ENCODE results near the gene GFER. TPM values are rescaled to one million over a fixed set of nuclear protein-coding genes. Genes with fewer than 3 reads are reported as not detected.

The GFER gene
- total and polyA plus RNA-seq, 2 of the 8 experiments (the other 6 are each of a cell fraction or from before 2014, with no cell fraction given): 17.7 to 37.9 TPM

DNA sequence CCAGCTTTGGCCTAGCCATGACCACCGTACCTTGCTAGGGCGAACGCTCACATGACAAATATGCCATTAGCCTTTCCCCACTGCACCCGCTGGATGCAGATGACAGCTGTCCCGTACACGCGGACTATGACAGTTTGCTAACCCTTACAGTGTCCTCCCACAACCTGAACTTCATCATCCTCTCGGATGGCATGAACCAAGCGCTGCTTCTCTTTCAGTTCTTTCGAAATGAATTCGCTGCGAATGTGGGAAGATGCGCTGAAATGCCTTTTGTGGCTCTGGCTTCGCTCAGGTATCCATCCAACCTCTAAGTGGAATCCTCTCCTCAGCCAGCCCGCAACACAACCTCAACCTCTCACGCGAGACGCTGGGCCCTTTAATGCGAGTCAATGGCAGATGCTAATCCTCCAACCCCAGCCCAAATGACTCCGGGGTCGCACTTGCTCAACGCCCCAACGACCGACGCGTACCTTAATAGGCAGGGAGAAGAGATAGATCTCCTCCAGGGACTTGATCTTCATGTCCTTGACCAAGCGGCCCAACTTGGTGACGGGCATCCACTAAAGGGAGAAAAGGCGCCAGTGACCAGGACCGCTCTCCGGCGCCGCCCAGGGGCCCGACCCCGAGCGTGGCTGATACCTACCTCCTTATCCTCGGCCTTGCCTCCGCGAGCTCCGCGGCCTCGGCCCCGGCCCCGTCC lies 20.0 kb upstream of the GFER start:
- Histone ChIP-seq H2BK20ac (ENCODE audit: low read length) (no peak overlapping the region), H3K56ac (replicated peaks; ENCODE audit: insufficient read length, low read depth, low read length) (peak overlapping the region; percentile 93), H3K4ac (replicated peaks; ENCODE audit: insufficient read length, low read depth, low read length) (peak overlapping the region; percentile 74), H4K5ac (ENCODE audit: insufficient read length, low read depth, low read length) (peak overlapping the region; percentile 30), H2AK5ac (ENCODE audit: low read depth, low read length) (no peak overlapping the region; the same call in 1 of the 2 replicates), H3K27ac (ENCODE audit: low read depth, low read length) (peak overlapping the region; percentile 94), H2AFZ (ENCODE audit: low read length) (no peak overlapping the region), H3K9ac (replicated peaks in 1 of 4; ENCODE audit: extremely low read depth in 1 of 4, low read depth in 3 of 4, low read length in 3 of 4) (peak overlapping the region; percentile 90 to 97 (median 93)), H3K23me2 (ENCODE audit: low read depth, low read length) (peaks cover 18% of the 10 kb centered on the region), H3K4me2 (ENCODE audit: insufficient read depth in 1 of 2, low read depth in 2 of 2, low read length in 2 of 2) (peak overlapping the region; percentile 99 to 100), H3K4me1 (replicated peaks in 1 of 4; ENCODE audit: control insufficient read depth in 3 of 4, insufficient read depth in 4 of 4, low read length in 3 of 4) (peaks cover 0 to 22% (median 5%) of the 10 kb centered on the region in 4 experiments; a peak in 5 of 7 replicates), H3K14ac (ENCODE audit: insufficient read length) (peak overlapping the region; percentile 8), H2BK15ac (ENCODE audit: low read length) (no peak overlapping the region), H2BK5ac (ENCODE audit: low read depth, low read length) (peak overlapping the region; percentile 57), H3K27me3 (replicated peaks in 1 of 4; ENCODE audit: control insufficient read depth in 3 of 4, extremely low read depth in 1 of 4, insufficient read depth in 3 of 4, low read length in 3 of 4) (no peaks in the 10 kb centered on the region; a peak in 1 of 7 replicates), H3K23ac (ENCODE audit: insufficient read length) (no peak overlapping the region), H4K8ac (ENCODE audit: extremely low read depth, insufficient read depth, low read length) (peak overlapping the region; percentile 99), H3K79me1 (ENCODE audit: low read depth, low read length) (peaks cover 11% of the 10 kb centered on the region), H3K36me3 (ENCODE audit: control insufficient read depth in 2 of 4, insufficient read depth in 4 of 4, low read length in 3 of 4) (peaks cover 17 to 34% (median 28%) of the 10 kb centered on the region in 4 experiments), H4K20me1 (replicated peaks in 1 of 2; ENCODE audit: control insufficient read depth in 1 of 2, insufficient read depth in 2 of 2, low read length in 2 of 2) (peaks cover 12 to 17% of the 10 kb centered on the region in 2 experiments), H2BK12ac (ENCODE audit: low read depth, low read length) (no peak overlapping the region), H4K91ac (replicated peaks; ENCODE audit: insufficient read length, low read length) (no peak overlapping the region), H2BK120ac (replicated peaks; ENCODE audit: low read depth, low read length) (no peak overlapping the region), H3K9me3 (ENCODE audit: insufficient read depth in 2 of 2, low read depth in 1 of 2, low read length in 1 of 2) (no peaks in the 10 kb centered on the region), H3K18ac (ENCODE audit: extremely low read depth, low read length) (peak overlapping the region; percentile 83; the same call in 1 of the 2 replicates), H3K79me2 (ENCODE audit: control insufficient read depth in 1 of 2, insufficient read depth in 2 of 2, low read length in 2 of 2) (peaks cover 10 to 38% of the 10 kb centered on the region in 2 experiments), H3K4me3 (ENCODE audit: extremely low read depth in 1 of 4, insufficient read depth in 2 of 4, low read depth in 3 of 4, low read length in 4 of 4) (peak overlapping the region; percentile 98 to 99 (median 98))
- FAIRE-seq (no peak), DNase-seq (ENCODE audit: low read depth in 1 of 2, low spot score in 2 of 2) (no peak)
- POLR2A ChIA-PET (ENCODE audit: partially characterized antibody): interaction anchor here (0.6 to 19.8 kb wide), 63 partner anchors 6 to 544 kb away, joined by 3 to 736 read pairs (median 5); partner anchors contain the start of genes EME2, FAHD1, GFER and HAGH
- 6% methylated on average over 26 of the region's 44 CpGs; no CpG with 5 or more reads in 1 of the 2 experiments for WGBS, 2 experiments (ENCODE audit: extremely low coverage in 1 of 2, insufficient coverage in 1 of 2, insufficient read length in 1 of 2, insufficient replicate concordance in 2 of 2, low coverage in 1 of 2, low lambda C conversion rate in 2 of 2, missing lambda C conversion rate in 1 of 2)
- CTCF ChIA-PET (ENCODE audit: partially characterized antibody): interaction anchor here (0.5 to 3.0 kb wide), 6 partner anchors 12 to 97 kb away, joined by 3 to 9 read pairs (median 4); no protein-coding TSS in a partner anchor
- TF ChIP-seq RBBP5 (IDR thresholded peaks at IDR 0.05; ENCODE audit: borderline replicate concordance, low read depth, low read length) (no peak), RFX5 (IDR thresholded peaks at IDR 0.05; ENCODE audit: borderline replicate concordance, low read depth, low read length) (no peak), EP300 (IDR thresholded peaks at IDR 0.05; ENCODE audit: borderline replicate concordance in 1 of 2, low read depth in 2 of 2, low read length in 2 of 2) (no peak), POLR2A (IDR thresholded peaks at IDR 0.05; ENCODE audit: control extremely low read depth in 1 of 2, low read depth in 2 of 2, low read length in 2 of 2) (peak; percentile 30 to 59; a peak in 1 of 3 replicates), RAD21 (IDR thresholded peaks at IDR 0.05 in 1 of 2, conservative IDR thresholded peaks at IDR 0.05 in 1 of 2; ENCODE audit: low read depth in 2 of 2, low read length in 2 of 2) (no peak), FOSL1 (IDR thresholded peaks at IDR 0.05; ENCODE audit: insufficient read depth, low read depth, low read length) (no peak), KDM4A (IDR thresholded peaks at IDR 0.05; ENCODE audit: low read depth, low read length, severe bottlenecking) (no peak)
- TF ChIP-seq, protein P1, sequence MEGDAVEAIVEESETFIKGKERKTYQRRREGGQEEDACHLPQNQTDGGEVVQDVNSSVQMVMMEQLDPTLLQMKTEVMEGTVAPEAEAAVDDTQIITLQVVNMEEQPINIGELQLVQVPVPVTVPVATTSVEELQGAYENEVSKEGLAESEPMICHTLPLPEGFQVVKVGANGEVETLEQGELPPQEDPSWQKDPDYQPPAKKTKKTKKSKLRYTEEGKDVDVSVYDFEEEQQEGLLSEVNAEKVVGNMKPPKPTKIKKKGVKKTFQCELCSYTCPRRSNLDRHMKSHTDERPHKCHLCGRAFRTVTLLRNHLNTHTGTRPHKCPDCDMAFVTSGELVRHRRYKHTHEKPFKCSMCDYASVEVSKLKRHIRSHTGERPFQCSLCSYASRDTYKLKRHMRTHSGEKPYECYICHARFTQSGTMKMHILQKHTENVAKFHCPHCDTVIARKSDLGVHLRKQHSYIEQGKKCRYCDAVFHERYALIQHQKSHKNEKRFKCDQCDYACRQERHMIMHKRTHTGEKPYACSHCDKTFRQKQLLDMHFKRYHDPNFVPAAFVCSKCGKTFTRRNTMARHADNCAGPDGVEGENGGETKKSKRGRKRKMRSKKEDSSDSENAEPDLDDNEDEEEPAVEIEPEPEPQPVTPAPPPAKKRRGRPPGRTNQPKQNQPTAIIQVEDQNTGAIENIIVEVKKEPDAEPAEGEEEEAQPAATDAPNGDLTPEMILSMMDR (IDR thresholded peaks at IDR 0.05; ENCODE audit: control extremely low read depth in 1 of 3, insufficient read depth in 1 of 3, low read depth in 1 of 3, low read length in 3 of 3): no peak
